Caki2 (cell line): ENCODE data around the gene HOXD12. TPM values are rescaled to one million over a fixed set of nuclear protein-coding genes. Genes with fewer than 3 reads are reported as not detected.

Source experiments
- DNase-seq: peaks from one replicate; pipeline ENCODE4 v3.0.0-alpha.2; 2015; ENCODE audit warnings: low read depth
- in situ Hi-C: cut with HindIII; loops from 2 replicates; pipeline ENCODE4 v1.10.0; 2016; ENCODE audit warnings: low sequenced_read_pairs, low pct_unique_long_range_greater_than_20kb, mixed read lengths
- total RNA-seq: library from RNA; depleted of rRNA; stranded (reverse); fragments of >200 nt; shearing (Covaris generic); gene quantifications from 2 replicates; pipeline ENCODE4 v1.2.3, GENCODE V29; 2014; ENCODE audit warnings: low replicate concordance

Gene HOXD12
- total RNA-seq, 1 experiment from 2014 or later: not detected

DNA sequence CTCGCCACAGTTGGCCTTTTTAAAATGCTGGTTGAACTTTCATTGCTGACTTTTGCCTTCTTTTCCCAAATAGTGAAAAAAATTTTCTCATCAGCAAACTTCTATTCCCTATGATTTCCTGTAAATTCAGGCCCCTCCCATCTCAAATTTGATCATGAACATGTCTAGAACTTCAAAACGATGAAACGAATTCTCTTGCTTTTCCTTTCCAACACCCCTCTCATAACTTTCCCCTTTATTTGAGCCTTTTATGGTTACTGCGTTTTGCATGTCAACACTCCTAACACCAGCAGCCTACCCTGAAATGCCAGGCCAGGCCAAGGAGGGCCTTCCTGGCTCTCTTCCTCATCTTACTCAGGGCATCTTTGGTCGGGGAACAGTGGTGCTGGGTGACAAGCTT lies 8.7 kb upstream of the HOXD12 start:
- DNase-seq: no peak
- in situ Hi-C loops: no loop called here

- in situ Hi-C loops: no loop called here
- DNase-seq: no peak
These were observed 8.0 kb upstream of the HOXD12 start for GRCh38 chr2:176091329-176092258.

DNA sequence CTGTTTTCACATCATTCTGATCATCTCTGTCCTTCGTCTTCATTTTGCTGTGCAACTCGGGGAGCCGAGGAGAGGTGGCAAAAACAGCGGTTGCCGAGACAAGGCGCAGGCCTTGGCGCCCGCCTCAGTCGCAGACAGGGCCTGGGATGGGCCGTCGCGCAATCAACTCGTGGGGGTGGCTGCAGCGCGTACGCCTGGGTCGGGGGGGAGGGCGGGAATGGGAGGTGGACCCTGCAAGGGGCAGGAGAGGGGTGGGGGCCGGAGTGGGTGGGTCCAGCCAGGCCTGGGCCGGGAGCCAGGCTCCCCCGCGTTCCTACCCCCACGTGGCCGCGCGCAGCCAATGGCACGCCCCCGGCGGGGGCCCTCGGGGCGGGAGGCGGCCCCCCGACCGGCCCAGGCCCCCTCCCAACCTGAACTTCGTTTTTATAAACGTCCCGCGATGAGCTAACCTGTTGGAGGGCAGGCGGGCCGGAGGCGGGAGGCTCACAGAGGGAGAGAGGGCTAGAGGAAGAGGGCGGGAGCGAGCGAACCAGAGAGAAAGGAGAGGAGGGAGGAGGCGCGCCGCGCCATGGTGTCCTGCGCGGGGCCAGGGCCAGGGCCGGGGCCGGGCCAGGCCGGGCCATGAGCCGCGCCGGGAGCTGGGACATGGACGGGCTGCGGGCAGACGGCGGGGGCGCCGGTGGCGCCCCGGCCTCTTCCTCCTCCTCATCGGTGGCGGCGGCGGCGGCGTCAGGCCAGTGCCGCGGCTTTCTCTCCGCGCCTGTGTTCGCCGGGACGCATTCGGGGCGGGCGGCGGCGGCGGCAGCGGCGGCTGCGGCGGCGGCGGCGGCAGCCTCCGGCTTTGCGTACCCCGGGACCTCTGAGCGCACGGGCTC lies 7.1 kb upstream of the HOXD12 start, which contains the start of gene HOXD13:
TSS of gene HOXD13 (plus strand) at position 452 of the 875 bp plus-strand sequence. CDS start at position 622, 170 bp downstream.
- in situ Hi-C loops: no loop called here
- no peak for DNase-seq

GRCh38 chr2:176093145-176093897 lies 6.3 kb upstream of the HOXD12 start:
- in situ Hi-C loops: no loop called here

DNA sequence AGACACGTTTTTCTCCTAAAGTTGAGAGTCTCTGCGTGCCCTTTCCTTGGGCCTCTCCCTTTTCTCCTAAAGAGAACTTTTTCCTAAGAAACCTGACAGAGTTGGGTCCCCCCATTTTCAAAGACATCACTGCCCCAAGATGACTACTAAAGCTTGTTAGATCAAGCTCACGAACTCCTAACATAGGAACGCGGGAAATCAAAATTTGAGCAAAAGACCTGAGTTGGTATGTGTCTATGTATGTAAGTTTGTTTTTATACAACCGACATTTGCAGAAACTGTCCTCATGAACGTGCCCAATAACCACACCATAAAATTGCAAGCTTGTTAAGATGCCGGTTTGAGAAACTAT lies 5.7 kb upstream of the HOXD12 start:
- in situ Hi-C loops: no loop called here
- DNase-seq: no peak

More at GRCh38 chr2:176093145-176093897, 6.3 kb upstream of the HOXD12 start:
- no peak for DNase-seq

DNA sequence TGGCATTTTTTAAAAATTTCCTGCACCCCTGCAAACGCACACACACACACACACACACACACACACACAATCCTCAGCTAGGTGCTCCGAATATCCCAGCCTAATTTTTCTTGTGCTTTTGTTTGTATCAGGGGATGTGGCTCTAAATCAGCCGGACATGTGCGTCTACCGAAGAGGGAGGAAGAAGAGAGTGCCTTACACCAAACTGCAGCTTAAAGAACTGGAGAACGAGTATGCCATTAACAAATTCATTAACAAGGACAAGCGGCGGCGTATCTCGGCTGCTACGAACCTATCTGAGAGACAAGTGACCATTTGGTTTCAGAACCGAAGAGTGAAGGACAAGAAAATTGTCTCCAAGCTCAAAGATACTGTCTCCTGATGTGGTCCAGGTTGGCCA lies 5.2 kb upstream of the HOXD12 start:
- DNase-seq: no peak
- in situ Hi-C loops: no loop called here

DNA sequence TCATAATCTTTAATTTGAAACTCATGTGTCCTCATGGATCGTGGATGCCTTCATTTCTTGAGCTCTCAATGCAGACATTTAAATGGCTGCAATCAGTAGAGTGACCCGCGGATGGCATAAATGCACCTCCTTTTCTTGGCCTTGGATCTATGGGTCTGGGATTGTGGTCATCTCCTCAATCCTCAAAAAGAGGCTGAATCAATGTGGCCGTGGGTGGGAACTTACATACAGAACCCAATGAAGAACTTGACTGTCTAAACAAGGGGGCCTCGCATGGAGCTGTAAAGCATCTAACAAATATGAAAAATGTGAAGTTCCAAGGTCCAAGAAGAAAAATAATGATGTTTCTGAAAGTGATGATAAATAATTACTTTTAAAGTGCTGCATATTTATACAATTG lies 4.2 kb upstream of the HOXD12 start:
- in situ Hi-C loops: no loop called here
- DNase-seq: no peak

- in situ Hi-C loops: no loop called here
- peak; percentile 49 for DNase-seq
These were observed 3.2 kb upstream of the HOXD12 start for GRCh38 chr2:176096243-176096985.

- DNase-seq: peak; percentile 78
- in situ Hi-C loops: no loop called here
These were observed 2.4 kb upstream of the HOXD12 start for GRCh38 chr2:176096986-176097819.

- in situ Hi-C loops: no loop called here
- no peak for DNase-seq
These were observed 1.7 kb upstream of the HOXD12 start for GRCh38 chr2:176097820-176098365.

DNA sequence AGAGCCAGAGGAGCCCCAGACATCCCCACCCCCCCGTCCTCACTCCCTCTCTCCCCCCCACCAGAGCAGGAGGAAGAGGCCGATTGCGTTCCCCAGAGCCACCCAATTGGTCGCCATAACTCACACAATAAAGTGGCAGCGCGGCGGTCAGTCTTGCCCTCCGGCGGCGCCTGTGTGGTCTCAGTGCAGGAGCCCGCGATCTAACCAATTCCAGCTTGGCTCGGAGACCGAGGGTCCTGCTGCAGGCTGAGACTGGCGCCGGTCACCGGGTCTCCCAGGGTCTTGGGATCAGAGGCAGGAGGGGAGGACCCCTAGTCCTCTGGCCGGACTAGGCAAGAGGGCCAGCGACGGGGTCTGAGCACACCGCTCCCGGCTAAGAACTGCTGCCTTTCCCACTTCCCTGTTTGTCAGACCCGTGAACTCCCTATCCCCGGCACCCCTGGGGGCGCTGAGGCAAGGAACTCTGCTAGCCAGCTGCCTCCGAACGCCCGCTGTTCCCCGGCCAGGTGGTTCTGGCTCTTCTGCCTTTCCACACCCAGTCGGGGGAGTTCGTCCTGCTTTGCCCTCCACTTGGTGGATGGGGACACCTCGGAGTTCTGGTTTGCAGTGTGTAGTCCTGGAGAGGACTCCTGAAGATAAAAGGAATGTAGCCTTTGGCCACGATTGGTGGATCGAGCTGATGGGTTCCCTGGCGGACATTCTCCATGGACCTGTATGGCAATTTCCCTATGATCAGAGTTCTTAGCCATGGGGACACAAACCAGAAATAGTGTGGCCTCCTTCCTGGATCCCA lies 1.0 kb upstream of the HOXD12 start:
- in situ Hi-C loops: no loop called here
- DNase-seq: no peak

GRCh38 chr2:176099159-176099727 lies 352 bp upstream of the HOXD12 start:
- no peak for DNase-seq
- in situ Hi-C loops: no loop called here

DNA sequence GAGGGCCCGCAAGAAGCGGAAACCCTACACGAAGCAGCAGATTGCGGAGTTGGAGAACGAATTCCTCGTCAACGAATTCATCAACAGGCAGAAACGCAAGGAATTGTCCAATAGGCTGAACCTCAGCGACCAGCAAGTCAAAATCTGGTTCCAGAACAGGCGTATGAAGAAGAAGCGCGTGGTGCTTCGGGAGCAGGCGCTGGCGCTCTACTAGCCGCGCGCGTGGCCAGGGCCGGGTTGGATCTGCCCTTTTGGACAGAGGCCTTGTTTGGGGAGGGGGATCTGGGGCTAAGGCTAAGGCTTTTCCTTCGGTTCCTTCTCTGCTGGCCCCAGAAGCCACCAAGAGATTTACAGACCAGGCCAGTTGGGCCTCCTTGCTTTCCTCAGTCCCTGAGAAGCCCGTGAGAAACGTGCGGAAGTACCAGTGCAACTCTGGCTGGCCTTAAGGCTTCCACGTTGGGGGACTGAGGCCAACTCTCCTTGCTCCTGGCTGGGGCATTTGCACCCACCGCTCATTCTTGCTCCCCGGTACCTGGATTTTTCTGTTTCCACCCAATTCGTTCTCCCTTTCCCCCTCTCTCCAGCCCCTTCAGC lies 1.0 kb downstream of the HOXD12 start:
- in situ Hi-C loops: no loop called here

DNA sequence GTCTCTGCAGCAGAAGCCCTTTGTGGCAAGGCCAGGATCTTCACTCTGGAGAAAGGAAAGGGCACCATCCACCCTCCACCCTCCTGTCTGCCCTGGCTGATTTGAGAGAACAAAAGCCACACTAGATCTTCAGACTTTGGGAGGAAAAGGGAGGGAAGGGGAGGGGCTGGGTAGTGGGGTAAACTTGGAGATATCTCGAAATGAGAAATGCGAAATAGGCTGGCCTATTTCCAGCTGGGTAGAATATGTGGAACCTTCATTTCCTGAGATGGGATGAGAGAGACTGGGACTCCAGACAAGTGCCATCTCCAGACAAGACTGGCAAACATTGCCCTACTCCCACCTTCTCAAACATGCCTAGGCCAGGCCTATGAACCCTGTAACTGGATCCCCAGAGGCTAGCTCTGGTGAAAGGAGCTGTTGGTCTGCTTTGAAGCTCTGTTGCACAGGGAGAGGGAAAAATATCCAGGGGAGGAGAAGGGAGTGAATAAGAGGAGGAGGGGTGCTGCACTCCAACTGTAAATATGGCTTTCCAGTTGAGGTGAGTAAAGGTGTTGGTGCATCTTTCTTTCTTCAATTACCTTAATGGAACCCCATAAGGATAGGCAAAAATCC lies 1.7 kb downstream of the HOXD12 start:
- in situ Hi-C loops: no loop called here
- no peak for DNase-seq

More for the DNA sequence above, 1.0 kb downstream of the HOXD12 start:
- no peak for DNase-seq

- no peak for DNase-seq
- in situ Hi-C loops: no loop called here
These were observed 2.2 kb downstream of the HOXD12 start for GRCh38 chr2:176101842-176102241.
